Measurements from ENCODE around the gene STK11IP. TPM values are rescaled to one million over a fixed set of nuclear protein-coding genes. Genes with fewer than 3 reads are reported as not detected.

The STK11IP gene
- total RNA-seq, 1 donor from 2014 or later: 14.0 TPM

- ATAC-seq: no peak
Observed at GRCh38 chr2:219664041-219664440, 66.4 kb downstream of the STK11IP start.

GRCh38 chr2:219664944-219665343 is 67.3 kb downstream of the STK11IP start:
- intact Hi-C loops (cut with micrococcal nuclease): no loop called here
- peak; percentile 92 for ATAC-seq
- DNase-seq: peak; percentile 85

More at GRCh38 chr2:219664041-219664440, 66.4 kb downstream of the STK11IP start:
- intact Hi-C loops (cut with micrococcal nuclease): no loop called here
- no peak for DNase-seq

GRCh38 chr2:219665926-219666325 is 68.3 kb downstream of the STK11IP start:
- ATAC-seq (peak; percentile 12), DNase-seq (no peak)
- intact Hi-C loops (cut with micrococcal nuclease): no loop called here

Small RNA genes within 50 kb of the gene (microRNA-seq; reads per million reads assigned to microRNA genes)
- gene MIR3132 (ENCODE audit: borderline number of aligned reads): 2.9 reads per million

Other genes starting within 250 kb of the STK11IP start
- 74.8 TPM for gene DNPEP, start 209.9 kb upstream of the STK11IP start, total RNA-seq
- 14,457 TPM for gene DES, start 179.5 kb upstream of the STK11IP start, total RNA-seq
- gene SPEG, start 163.0 kb upstream of the STK11IP start, total RNA-seq: 111 TPM
- gene GMPPA, start 99.0 kb upstream of the STK11IP start, total RNA-seq: 21.6 TPM
- not detected for gene ASIC4, start 83.4 kb upstream of the STK11IP start, total RNA-seq
- gene CHPF, start 54.0 kb upstream of the STK11IP start, total RNA-seq: 93.1 TPM
- 1.7 TPM for gene TMEM198, start 53.8 kb upstream of the STK11IP start, total RNA-seq
- 190 TPM for gene OBSL1, start 26.3 kb upstream of the STK11IP start, total RNA-seq
- 1.5 TPM for gene INHA, start 25.5 kb upstream of the STK11IP start, total RNA-seq
- gene SLC4A3, start 29.8 kb downstream of the STK11IP start, total RNA-seq: 456 TPM